ENCODE results near the gene STEAP4. TPM values are rescaled to one million over a fixed set of nuclear protein-coding genes. Genes with fewer than 3 reads are reported as not detected.

Gene STEAP4
- total RNA-seq, 1 experiment from 2014 or later, result 0.17 TPM

GRCh38 chr7:88269586-88269985 lies 37.1 kb downstream of the STEAP4 start:
- Mint-ChIP-seq H3K27ac (no peak overlapping the region), H3K4me1 (peaks cover 17% of the 10 kb centered on the region), H3K27me3 (ENCODE audit: low read depth) (no peaks in the 10 kb centered on the region), H3K9me3 (peaks cover 23% of the 10 kb centered on the region), H3K4me3 (no peak overlapping the region), H3K36me3 (peaks cover 7% of the 10 kb centered on the region)
- POLR2A ChIA-PET, result no interaction called here
- no peak for TF ChIP-seq ZBTB43 (CRISPR knock-in tag; IDR thresholded peaks at IDR 0.05)
- no peak for TF ChIP-seq AR (CRISPR knock-in tag; IDR thresholded peaks at IDR 0.05)
- TF ChIP-seq E2F4 (CRISPR knock-in tag; IDR thresholded peaks at IDR 0.05; ENCODE audit: borderline replicate concordance, low read depth), result no peak
- no peak for TF ChIP-seq HMGA2 (CRISPR knock-in tag; IDR thresholded peaks at IDR 0.05)
- no peak for TF ChIP-seq SOX15 (CRISPR knock-in tag; IDR thresholded peaks at IDR 0.05)
- no peak for TF ChIP-seq RORB (CRISPR knock-in tag; IDR thresholded peaks at IDR 0.05)
- no peak for TF ChIP-seq FOXJ3 (CRISPR knock-in tag; IDR thresholded peaks at IDR 0.05; ENCODE audit: borderline replicate concordance)
- TF ChIP-seq ETV6 (CRISPR knock-in tag; IDR thresholded peaks at IDR 0.05), result no peak
- TF ChIP-seq ZNF671 (CRISPR knock-in tag; IDR thresholded peaks at IDR 0.05), result no peak
- no peak for TF ChIP-seq NR1H2 (CRISPR knock-in tag; IDR thresholded peaks at IDR 0.05)
- no peak for TF ChIP-seq ZMAT4 (CRISPR knock-in tag; IDR thresholded peaks at IDR 0.05)
- TF ChIP-seq PREB (CRISPR knock-in tag; IDR thresholded peaks at IDR 0.05; ENCODE audit: borderline replicate concordance), result no peak
- no peak for TF ChIP-seq NFYB (CRISPR knock-in tag; conservative IDR thresholded peaks at IDR 0.05; ENCODE audit: low read depth)
- no peak for TF ChIP-seq ARID4B (CRISPR knock-in tag; IDR thresholded peaks at IDR 0.05; ENCODE audit: borderline replicate concordance)
- no peak for TF ChIP-seq MXD4 (CRISPR knock-in tag; IDR thresholded peaks at IDR 0.05; ENCODE audit: borderline replicate concordance)
- no peak for TF ChIP-seq MYBL2 (CRISPR knock-in tag; IDR thresholded peaks at IDR 0.05)
- TF ChIP-seq MLX (CRISPR knock-in tag; IDR thresholded peaks at IDR 0.05), result no peak
- CTCF ChIA-PET, result no interaction called here
- DNase-seq (ENCODE audit: low spot score) (no peak), ATAC-seq (no peak)
